Neural cell (in vitro differentiated cells): ENCODE results near the gene HECW1.

Experiments used
- CTCF ChIP-seq: fragments of 450-650 bp; IDR thresholded peaks from 2 replicates; pipeline ENCODE4 v1.5.1; 2014; ENCODE audit warnings: antibody characterized with exemption, mild to moderate bottlenecking, moderate library complexity; ENCODE audit not compliant: poor library complexity, severe bottlenecking
- EP300 ChIP-seq: fragments of 450-650 bp; conservative IDR thresholded peaks from 2 replicates; pipeline ENCODE4 v1.6.1; 2014; ENCODE audit warnings: antibody characterized with exemption, mild to moderate bottlenecking, moderate library complexity; ENCODE audit not compliant: poor library complexity, severe bottlenecking
- EZH2 ChIP-seq: fragments of 200-600, 300-800 bp; shearing (Covaris generic), sonication (generic); IDR thresholded peaks from 2 replicates; pipeline ENCODE4 v1.6.1; 2014; ENCODE audit warnings: antibody characterized with exemption, low read length, borderline replicate concordance, mild to moderate bottlenecking; ENCODE audit not compliant: insufficient read depth, poor library complexity, severe bottlenecking
- POLR2AphosphoS5 ChIP-seq: IDR thresholded peaks from 2 replicates; pipeline ENCODE4 v1.6.1; 2012
- RAD21 ChIP-seq: fragments of 450-650 bp; conservative IDR thresholded peaks from 2 replicates; pipeline ENCODE4 v1.6.1; 2014; ENCODE audit warnings: antibody characterized with exemption, mild to moderate bottlenecking, moderate library complexity
- REST ChIP-seq: IDR thresholded peaks from 2 replicates; pipeline ENCODE4 v1.6.1; 2012; ENCODE audit warnings: borderline replicate concordance
- TAF1 ChIP-seq: IDR thresholded peaks from 2 replicates; pipeline ENCODE4 v1.6.1; 2012; ENCODE audit warnings: low read depth

DNA sequence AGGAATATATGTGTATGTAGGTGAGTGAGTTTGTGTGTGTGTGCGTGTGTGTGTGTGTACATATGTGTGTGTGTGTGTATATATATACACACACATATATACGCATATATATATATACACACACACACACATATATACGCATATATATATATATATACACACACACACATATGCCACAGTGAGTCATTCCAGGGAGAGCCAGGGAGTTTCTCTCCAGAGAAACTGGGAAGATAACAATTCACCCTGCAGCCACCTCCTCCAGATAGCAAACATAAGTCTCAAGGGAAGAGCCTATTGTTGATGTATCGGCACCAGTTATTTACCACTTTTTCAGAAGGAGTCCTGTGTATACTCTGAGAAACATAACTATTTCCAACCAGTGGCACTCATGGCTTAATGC lies 368.1 kb downstream of the HECW1 start:
- TF ChIP-seq EZH2, result no peak
- TF ChIP-seq CTCF, result no peak
- no peak for TF ChIP-seq POLR2AphosphoS5
- TF ChIP-seq EP300, result no peak
- no peak for TF ChIP-seq TAF1
- no peak for TF ChIP-seq REST
- TF ChIP-seq RAD21, result no peak
